HG02981 (cell line): Measurements from ENCODE around the gene PSD4.

Source experiments
- ATAC-seq: cut with Tn5 transposase; IDR thresholded peaks from one replicate; pipeline ENCODE4 v1.9.1; 2021; ENCODE audit warnings: mild to moderate bottlenecking, moderate library complexity; ENCODE audit not compliant: unreplicated experiment

PSD4 gene

DNA sequence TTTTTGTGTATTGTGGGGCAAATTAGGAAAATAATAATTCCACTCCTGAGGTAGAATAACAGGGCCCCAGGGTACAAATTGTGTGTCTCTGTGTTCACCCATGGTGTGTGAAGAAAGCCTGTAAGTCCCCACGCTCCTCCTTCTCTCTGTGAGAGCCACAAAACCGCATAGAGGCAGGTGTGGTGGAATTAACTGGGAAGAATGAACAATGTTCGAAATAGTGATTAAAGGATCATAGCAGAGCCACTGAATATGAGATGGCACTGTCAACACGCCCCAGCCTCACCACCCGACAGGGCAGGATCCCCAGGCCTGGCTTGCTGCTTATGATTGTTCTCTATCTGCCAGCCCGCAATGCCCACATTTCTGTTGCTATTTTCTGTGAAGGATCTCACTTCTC, 32.3 kb upstream of the PSD4 start:
- no peak for ATAC-seq

DNA sequence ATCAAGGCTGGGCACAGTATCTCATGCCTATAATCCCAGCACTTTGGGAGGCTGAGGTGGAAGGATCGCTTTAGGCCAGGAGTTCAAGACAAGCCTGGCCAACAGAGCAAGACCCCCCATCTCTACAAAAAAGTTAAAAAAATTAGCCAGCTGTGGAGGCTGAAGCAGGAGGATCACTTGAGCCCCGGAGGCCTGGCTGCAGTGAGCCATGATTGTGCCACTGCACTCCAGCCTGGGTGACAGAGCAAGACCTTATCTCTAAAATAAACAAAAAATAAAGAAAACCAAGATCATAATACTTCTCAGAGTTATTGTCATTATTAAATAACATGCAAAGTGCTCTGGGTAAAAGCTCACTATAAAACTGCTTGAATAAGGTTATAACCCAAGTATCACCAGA, 31.5 kb upstream of the PSD4 start:
- ATAC-seq: no peak

GRCh38 chr2:113144259-113144658, 29.5 kb upstream of the PSD4 start:
- ATAC-seq: no peak

- ATAC-seq: no peak
Observed at GRCh38 chr2:113148606-113149552, 24.9 kb upstream of the PSD4 start.

GRCh38 chr2:113149553-113150257, 24.1 kb upstream of the PSD4 start:
- no peak for ATAC-seq

DNA sequence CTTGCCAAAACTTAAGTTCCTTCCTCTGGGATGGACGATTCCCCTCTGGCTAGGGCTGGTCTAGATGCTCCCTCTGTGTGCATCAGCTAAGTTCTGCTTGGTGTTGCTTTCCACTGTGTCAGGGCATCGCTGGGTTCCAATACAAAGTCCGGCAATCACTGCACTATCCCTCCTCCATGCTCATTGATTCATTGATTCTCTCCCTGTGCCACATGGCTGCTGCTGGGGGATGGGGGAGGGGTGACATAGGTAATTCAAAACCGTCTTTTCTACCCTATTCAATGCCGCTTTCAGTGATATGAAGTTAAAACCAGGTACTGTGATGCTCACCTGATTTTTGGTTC, 23.5 kb upstream of the PSD4 start:
- ATAC-seq: no peak

DNA sequence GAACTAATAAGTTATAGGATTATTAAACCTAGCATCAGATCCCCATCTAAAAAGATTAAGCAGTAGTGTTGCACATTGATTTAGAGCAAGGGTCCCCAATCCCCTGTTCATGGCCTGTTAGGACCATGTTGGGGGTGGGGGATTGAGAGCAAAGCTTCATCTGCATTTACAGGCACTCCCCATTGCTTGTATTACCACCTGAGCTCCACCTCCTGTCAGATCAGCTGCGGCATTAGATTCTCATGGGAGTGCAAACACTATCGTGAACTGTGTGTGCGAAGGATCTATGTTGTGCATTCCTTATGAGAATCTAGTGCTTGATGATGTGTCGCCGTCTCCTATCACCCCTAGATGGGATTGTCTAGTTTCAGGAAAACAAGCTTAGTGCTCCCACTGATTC, 18.4 kb upstream of the PSD4 start:
- no peak for ATAC-seq

GRCh38 chr2:113156278-113157117, 17.3 kb upstream of the PSD4 start:
- ATAC-seq: no peak

DNA sequence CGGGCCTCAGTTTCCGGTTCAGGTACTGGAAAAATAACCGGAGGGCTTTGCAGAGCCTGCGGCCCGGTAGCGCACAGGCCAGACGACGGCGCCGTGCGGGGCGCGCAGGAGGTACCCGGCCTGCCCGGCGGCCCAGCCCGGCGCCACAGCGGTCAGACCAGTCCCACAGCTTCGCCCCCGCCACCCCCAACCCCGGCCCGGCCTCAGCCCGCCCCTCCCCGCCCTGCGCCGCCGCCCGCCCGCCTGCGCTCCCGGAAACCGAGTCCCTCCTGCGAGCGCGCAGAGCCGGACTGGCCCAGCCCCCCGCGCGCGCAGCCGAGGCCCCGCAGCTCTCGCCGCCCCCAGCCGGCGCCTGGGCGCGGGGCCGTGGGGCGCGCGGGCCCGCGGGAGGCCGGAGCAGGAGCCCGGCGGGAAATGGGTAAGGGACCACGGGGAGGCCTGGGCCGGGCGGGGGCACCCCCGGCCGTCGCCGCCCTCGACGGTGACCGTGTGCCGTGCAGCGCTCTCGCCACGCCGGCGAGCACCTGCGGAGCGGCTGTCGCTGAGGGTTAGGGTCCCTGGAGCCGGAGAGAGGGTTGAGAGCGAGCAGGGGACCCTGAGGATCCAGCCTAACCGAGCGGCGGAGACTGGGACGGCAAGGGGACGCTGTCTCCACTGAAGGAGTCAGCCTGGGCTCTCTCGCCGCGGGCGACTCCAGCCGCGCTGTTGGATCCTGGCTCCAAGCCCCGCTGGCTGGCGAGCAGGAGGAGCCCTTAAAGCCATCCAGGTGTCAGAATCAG, 16.5 kb upstream of the PSD4 start:
- no peak for ATAC-seq

DNA sequence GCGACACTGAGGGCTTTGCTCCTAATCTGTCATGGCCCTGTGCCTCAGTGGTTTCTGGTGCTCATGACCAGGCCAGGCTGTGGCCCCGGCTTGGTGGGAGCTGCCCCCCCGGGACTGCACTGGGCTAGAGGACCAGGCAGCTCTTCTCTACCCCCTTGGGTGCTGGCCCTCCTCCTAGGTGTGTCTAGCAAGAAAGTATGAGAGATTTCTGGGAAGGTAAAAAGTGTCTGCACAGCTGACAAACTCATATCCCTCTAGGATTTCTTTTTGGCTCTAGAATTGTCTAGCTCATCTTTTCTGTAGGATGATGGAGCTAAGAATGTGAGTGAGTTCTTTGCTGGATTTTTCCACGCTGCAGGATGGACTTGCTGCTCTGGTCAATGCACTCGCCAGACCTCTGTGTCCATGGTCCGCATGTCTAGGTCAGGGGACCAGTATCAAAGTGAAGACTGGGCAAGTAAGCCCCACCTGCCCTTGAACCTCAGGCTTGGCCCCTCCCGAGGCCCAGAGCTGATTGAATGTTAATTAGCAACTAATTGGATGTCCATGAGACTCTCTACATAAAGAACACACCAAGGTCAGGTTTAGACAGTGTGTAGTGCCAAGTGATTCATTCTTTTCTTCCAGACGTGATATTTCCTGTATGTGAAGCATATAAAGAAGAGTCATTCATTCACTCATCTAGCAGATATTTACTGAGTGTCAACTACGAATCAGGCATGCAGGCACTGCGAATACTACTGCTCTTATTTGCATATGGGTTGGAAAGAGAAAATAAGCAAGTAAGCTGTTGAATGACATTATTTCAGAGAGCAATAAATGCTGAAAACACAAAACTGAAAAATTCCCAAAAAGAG, 15.6 kb upstream of the PSD4 start:
- no peak for ATAC-seq

DNA sequence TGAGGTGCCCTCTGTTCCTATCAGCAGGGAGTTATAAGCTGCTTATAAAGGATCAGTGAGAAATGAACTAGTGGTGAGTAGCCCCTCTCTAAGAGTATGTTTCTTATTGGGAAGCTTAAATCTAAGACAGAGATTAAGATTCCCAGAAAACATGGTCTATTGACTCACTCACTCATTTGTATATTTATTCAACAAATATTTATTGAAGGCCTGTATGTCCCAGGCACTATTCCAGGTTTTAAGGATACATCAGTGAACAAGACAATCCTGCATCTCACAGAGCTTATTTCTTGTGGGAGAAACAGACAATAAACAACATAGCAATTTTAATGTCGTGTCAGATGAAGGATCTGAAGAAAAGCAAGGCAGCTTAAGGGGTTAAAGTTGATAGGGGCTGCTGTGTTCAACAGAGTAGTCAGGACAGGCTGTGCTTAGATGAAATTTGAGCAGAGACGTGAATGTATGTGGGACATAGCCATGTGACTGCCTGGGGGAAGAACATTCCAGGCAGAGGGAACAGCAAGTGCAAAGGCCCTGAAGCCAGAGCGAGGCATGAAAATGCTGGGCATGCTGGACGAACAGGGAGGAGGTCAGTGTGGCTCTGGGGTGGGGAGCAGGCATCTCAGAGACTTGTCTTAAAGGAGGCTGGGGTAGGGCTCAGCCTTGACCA, 14.8 kb upstream of the PSD4 start:
- ATAC-seq: no peak

DNA sequence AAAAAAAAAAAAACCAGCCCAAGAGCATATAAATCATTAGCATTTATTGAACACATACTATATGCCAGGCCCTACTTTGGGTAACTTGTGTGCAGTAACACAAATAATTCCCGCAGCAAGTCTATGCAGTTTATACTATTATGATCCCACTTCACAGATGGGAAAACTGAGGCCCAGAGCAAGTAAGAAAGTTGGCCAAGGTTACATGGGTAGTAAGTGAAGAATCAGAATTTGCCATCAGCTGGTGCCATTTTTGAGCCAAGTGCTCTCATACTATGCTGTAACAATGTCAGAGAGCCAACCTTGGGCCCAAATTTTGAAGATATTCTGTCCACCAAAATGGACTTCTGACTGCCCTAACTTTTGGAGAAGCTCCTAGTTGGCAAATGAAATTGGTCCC, 13.5 kb upstream of the PSD4 start:
- no peak for ATAC-seq

DNA sequence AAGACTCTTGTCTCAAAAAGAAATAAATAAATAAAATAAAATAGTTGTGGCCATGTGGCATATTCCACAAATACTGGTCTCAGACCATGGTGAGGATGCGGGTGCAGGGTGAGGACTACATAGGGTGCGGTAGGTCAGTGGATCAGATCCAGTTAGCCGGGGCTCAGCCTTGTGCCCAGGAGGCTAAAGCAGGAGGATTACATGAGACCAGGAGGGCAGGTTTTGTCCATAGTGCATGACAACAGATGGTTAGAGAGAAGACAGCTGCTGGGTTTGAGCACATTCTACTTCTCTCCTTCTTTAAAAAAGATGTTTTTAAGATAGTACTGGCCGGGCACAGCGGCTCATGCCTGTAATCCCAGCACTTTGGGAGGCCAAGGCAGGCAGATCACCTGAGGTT, 12.8 kb upstream of the PSD4 start:
- ATAC-seq: no peak

DNA sequence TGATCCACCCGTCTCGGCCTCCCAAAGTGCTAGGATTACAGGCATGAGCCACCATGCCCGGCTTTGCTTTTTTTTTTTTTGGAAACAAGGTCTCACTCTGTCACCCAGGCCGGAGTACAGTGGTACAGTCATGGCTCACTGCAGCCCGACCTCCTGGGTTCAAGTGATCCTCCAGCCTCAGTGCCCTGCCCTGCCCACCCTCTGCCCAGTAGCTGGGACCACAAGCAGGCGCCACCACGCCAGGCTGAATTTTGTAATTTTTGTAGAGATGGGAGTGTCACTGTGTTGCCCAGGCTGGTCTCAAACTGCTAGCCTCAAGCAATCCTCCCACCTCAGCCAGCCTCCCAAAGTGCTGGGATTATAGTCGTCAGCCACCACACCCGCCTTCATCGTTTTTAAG, 11.6 kb upstream of the PSD4 start:
- ATAC-seq: no peak

DNA sequence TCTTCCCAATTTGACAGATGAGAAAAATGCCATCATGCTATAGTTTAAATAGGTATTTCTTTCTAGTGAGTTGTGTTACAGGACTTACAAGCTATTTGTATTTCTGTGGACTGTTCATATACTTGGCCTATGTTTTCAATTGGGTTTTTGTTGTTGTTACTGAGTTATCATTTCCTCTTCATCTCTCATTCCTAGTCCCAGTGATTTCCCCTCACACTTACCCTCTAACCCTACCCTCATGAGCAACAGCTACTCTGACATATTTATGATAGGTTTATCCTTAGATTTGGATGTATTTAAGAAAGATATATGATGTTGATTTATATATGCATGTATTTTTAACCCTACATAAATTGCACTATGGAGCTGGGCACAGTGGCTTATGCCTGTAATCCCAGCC, 10.9 kb upstream of the PSD4 start:
- no peak for ATAC-seq

DNA sequence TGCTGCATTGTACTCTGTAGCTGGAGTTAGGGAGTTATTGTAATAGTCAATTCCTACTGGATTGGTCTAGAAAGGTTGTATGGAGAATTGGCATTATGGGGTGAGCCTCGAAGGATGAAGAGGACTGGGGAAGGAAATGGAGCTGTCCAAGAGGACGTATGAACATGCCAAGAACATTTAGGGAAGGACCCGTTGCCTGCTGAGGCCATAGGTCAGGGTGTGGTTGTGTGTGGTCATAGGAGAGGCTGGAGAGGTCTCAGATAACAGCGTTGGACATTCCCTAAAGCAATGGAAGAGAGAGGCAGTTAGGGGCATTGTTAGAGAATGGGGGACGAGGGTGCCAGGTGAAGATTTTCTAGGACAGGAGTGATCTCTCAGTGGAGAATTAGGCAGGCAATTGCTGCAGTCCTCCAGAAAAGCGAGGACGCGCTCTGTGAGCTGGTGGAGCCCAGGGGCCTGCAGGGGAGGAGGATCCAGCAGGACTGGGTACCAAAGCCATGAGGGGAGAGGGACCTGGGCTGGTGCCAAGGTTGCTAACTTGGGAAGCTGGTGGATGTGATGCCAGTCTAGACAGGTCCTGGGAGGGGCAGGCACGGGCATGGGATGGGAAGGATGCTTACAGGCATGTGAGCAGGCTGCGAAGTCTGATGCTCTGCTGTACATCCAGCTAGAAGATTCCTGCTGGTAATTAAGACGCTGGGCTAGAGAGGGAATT, 9.4 kb upstream of the PSD4 start:
- no peak for ATAC-seq

DNA sequence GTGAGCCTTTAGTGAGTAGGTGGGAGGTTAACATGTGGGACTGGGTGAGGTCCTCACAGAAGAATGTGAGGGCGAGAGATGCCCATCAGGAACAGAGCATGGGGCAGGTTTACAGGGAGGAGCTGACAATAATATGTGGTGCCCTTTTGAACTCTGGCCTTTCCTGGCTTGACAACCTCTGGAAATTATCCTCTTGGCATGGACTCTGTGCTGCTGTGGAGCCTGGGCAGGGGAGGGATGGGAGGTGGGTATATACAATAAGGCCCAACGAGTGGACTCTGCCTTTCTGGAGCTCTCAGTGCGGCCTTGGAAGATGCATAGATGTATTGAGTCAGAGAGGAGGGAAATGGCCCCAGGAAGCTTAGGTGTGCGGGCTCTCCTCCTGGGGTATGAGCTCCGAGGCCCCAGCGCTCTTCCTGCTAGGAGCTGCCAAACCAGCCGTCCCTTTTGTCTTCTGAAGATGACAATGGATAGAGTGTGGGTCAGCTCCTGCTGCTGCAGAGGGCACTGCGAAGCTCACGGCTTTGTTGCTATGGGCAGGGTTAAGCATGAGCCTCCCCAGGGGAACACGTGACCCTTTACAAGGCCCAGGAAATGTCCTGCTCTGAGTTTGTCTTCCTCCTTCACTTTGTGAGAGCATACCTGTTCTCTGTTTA, 8.7 kb upstream of the PSD4 start:
- no peak for ATAC-seq

DNA sequence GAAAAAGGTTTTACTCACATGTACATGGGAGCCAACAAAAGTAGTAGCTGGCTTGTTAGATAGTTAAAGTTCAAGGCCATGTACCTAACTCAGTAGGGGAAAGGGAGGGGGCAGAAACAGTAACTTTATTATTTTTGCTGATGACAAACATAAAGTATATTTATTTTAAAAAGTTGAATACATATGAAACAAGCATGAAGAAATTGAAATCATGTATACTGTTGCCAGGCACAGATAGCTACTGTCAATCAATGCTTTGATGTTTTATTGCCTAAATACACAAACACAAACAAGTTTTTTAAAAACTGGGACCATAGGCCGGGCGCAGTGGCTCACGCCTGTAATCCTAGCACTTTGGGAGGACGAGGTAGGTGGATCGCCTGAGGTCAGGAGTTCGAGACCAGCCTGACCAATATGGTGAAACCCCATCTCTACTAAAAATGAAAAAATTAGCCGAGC, 7.6 kb upstream of the PSD4 start:
- no peak for ATAC-seq
